Adrenal gland (tissue), 12 donors: Measurements from ENCODE around the gene TEX54. TPM values are rescaled to one million over a fixed set of nuclear protein-coding genes. Genes with fewer than 3 reads are reported as not detected.
A peak's percentile ranks its signal among the peaks of the same experiment; 100 is the strongest.
"Not testable (repeated sequence)": the region's sequence is repeated elsewhere in the genome, so short reads cannot be mapped to it uniquely, and the experiment has no call there.

Experiments
- DNase-seq, 7 donors: peaks; one replicate each; pipeline ENCODE4 v3.0.0-alpha.2; 2019 to 2020
- H3K27ac ChIP-seq, 5 donors: fragments of 200-600 bp; sonication (generic) in 4 of 5; 1 replicate in 3 of 5; 2 replicates in 2 of 5; pipeline versions ENCODE4 v1.5.1 to v1.8.0; 2016 to 2020; ENCODE audit warnings: mild to moderate bottlenecking in 1 of 5
- H3K27me3 ChIP-seq: fragments of 200-600 bp; 2 replicates; pipeline ENCODE4 v1.8.0; 2021
- H3K36me3 ChIP-seq, 2 donors: fragments of 200-600 bp; replicated peaks in 1 of 2; 1 replicate in 1 of 2; 2 replicates in 1 of 2; pipeline versions ENCODE4 v1.5.1 to v1.8.0; 2018 to 2022
- H3K4me1 ChIP-seq, 2 donors: fragments of 200-600 bp; replicated peaks in 1 of 2; 1 replicate in 1 of 2; 2 replicates in 1 of 2; pipeline versions ENCODE4 v1.5.1 to v1.8.0; 2018 to 2021
- H3K4me3 ChIP-seq, 4 donors: fragments of 200-600 bp; sonication (generic) in 3 of 4; one replicate each; pipeline ENCODE4 v1.5.1; 2016 to 2018
- H3K9me3 ChIP-seq, 3 donors: fragments of 200-600 bp; sonication (generic) in 1 of 3; replicated peaks in 1 of 3; 1 replicate in 2 of 3; 2 replicates in 1 of 3; pipeline versions ENCODE4 v1.5.1 to v1.8.0; 2016 to 2021
- CTCF ChIP-seq, 6 experiments: fragments of 450-650 bp in 4 of 6; fragments of 200-600 bp in 2 of 6; sonication (generic) in 1 of 6; IDR thresholded peaks; 1 replicate in 5 of 6; 2 replicates in 1 of 6; pipeline versions ENCODE4 v1.5.1 to v1.8.0; 2016 to 2021; ENCODE audit warnings: antibody characterized with exemption in 6 of 6, mild to moderate bottlenecking in 2 of 6, moderate library complexity in 1 of 6
- POLR2A ChIP-seq, 2 donors: fragments of 450-650 bp; IDR thresholded peaks; one replicate each; pipeline ENCODE4 v1.6.1; 2017; ENCODE audit warnings: antibody characterized with exemption in 2 of 2, mild to moderate bottlenecking in 2 of 2, moderate library complexity in 1 of 2
- WGBS, 4 donors: extraction: QIAGEN DNeasy Blood & Tissue Kit in 2 of 4; methylation state at CpG; one replicate each; pipeline versions ENCODE4 v1.1.5 to v1.1.7; 2013 to 2017; 5-methylcytosine and 5-hydroxymethylcytosine counted together
- intact Hi-C, 2 donors: fragments of 100-400 bp; cut with DNase I; formaldehyde crosslinking; loops; one replicate each; pipeline versions ENCODE4 v1.14.1 to v1.15.0; 2022 to 2023
- polyA plus RNA-seq, 3 donors: library from polyadenylated mRNA; stranded (reverse); fragments of 200-250 nt in 2 of 3; fragments of 350-450 nt in 1 of 3; fragmentation: Illumina TruSeq in 1 of 3; extraction: RNeasy Lipid Tissue Mini Kit (QIAGEN cat#74804) in 1 of 3; gene quantifications; one replicate each; pipeline ENCODE4 v1.2.3, GENCODE V29; 2013 to 2014
- total RNA-seq, 9 donors: library from RNA; depleted of rRNA in 4 of 9; stranded (reverse); fragments of >200 nt in 4 of 9; fragments of 120-200 nt in 1 of 9; fragmentation: NEBNext Ultra II Directional in 1 of 9; extraction: Animal tissue kit (Norgen Biotek cat#: 25700) in 1 of 9; gene quantifications; one replicate each; pipeline versions ENCODE4 v1.1.0 to v1.2.4, GENCODE V29; 2013 to 2023
- donor health status: healthy with polysubstance abuse.
- donor health status: Bipolar disorder and iron deficiency.
- donor health status: DM: yes; HTN: yes; CAD: no.
- donor health status: DM: no; HTN: no; CAD: no.
- donor health status: DM: no; HTN: no; CAD: no.
- donor health status: DM: yes; HTN: yes; CAD: no.

The TEX54 gene
- total and polyA plus RNA-seq, 12 donors, result 0.27 to 1.4 TPM; not detected in 10

DNA sequence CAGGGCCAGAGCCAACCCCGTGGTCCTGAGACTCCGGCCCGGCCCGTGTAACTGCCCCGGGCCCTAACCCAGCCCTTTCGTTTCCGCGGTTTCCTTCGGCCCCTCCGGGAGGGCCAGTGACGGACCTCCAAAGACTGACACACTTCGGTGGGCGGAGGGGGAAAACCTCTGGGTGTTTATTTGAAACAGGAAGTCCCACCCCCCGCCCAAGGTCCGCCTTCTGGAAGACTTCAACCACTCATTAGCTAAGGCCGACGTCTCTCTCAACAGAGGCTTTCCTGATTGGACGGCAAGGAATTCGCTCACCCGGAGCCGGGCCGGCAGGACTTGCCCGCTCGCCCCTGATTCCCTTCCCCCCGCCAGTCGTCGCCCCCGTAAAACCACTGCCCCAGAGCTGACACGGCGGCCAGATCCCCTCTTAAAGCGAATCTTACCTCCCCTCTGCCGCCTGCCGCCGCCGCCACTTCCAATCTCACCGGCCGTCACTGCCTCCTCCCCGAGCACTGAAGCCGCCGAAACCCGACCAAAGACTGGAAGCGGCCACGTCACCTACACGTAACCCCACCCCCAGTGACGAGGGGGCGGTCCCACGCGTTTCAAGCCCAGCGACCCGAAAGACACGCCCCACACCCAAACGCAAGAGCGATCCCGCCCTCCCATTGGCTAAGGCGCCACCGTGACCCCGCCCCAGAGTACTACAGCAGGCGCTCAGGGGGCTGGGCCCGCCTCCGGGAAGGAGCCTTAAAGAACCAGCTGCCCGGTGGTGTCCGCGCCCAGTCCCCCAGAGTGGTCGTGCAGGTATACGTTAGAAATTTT, 913 bp downstream of the TEX54 start, which contains the start of gene STX5:
TSS of gene STX5 (minus strand) at position 532 of the 816 bp plus-strand sequence. CDS start 808 bp downstream, outside the sequence.
- TF ChIP-seq CTCF (IDR thresholded peaks at IDR 0.05) (no peak), POLR2A (IDR thresholded peaks at IDR 0.05) (peak; percentile 49 to 96)
- H3K9me3 ChIP-seq, result no peaks in the 10 kb centered on the region
- H3K27me3 ChIP-seq, result no peaks in the 10 kb centered on the region
- peak within 1 kb of the TSS; percentile 34 to 93 (median 88) for H3K4me3 ChIP-seq
- peak; percentile 99 to 100 (median 100) for DNase-seq
- 1% methylated on average over 22 to 65 of the region's 65 CpGs for WGBS, 4 donors
- H3K27ac ChIP-seq, result peak within 1 kb of the TSS; percentile 83 to 98 (median 96)
- intact Hi-C loops, result no loop called here
- peaks cover 14 to 23% of the 10 kb centered on the region in 2 donors for H3K4me1 ChIP-seq
- H3K36me3 ChIP-seq, result peaks cover 0 to 51% of the 10 kb centered on the region in 2 donors

- H3K4me1 ChIP-seq, result peaks cover 14 to 23% of the 10 kb centered on the region in 2 donors
- DNase-seq, result peak in 1 of 7 donors; percentile 29
- H3K36me3 ChIP-seq, result peaks cover 0 to 51% of the 10 kb centered on the region in 2 donors
Measured at GRCh38 chr11:62830904-62831519, 1.6 kb downstream of the TEX54 start.

DNA sequence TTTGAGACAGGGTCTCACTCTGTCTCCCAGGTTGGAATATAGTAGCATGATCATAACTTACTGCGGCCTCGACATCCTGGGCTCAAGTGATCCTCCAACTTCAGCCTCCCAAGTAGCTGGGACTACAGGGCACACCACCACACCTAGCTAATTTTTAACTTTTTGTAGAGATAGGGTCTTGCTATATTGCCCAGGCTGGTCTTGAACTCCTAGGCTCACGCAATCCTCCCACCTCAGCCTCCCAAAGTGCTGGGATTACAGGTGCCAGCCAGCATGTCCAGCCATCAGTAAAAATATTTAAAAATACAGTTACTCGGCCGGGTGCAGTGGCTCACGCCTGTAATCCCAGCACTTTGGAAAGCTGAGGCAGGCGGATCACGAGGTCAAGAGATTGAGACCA, 4.5 kb downstream of the TEX54 start:
- Histone ChIP-seq H3K36me3 (peaks cover 0 to 56% of the 10 kb centered on the region in 2 donors), H3K4me1 (peaks cover 14 to 16% of the 10 kb centered on the region in 2 donors)
- not testable (repeated sequence) for H3K9me3 ChIP-seq, H3K4me3 ChIP-seq, H3K27me3 ChIP-seq, H3K27ac ChIP-seq, DNase-seq
- WGBS, 4 donors, result 93 to 96% (median 94%) methylated on average over 8 of the region's 8 CpGs
- intact Hi-C loops, result loop anchor here in 1 of 2 donors (5.0 kb wide), 1 partner anchor 36 kb away; the partner anchor contains the start of gene TMEM223

More at GRCh38 chr11:62830904-62831519, 1.6 kb downstream of the TEX54 start:
- Histone ChIP-seq H3K4me3 (peak overlapping the region; percentile 34 to 93 (median 77)), H3K9me3 (no peaks in the 10 kb centered on the region), H3K27ac (peak overlapping the region; percentile 50 to 98 (median 96)), H3K27me3 (no peaks in the 10 kb centered on the region)
- peak in 1 of 2 donors; percentile 65 for TF ChIP-seq POLR2A (IDR thresholded peaks at IDR 0.05)
- TF ChIP-seq CTCF (IDR thresholded peaks at IDR 0.05), result peak in 1 of 6 experiments; percentile 24
- WGBS, 4 donors, result 0 to 2% (median 1%) methylated on average over 10 to 33 of the region's 33 CpGs
- intact Hi-C loops, result no loop called here

GRCh38 chr11:62823677-62824076, 9.0 kb downstream of the TEX54 start:
- 73 to 88% (median 84%) methylated on average over 3 of the region's 3 CpGs for WGBS, 4 donors
- Histone ChIP-seq H3K4me1 (no peaks in the 10 kb centered on the region), H3K9me3 (no peaks in the 10 kb centered on the region), H3K36me3 (peaks cover 0 to 98% of the 10 kb centered on the region in 2 donors), H3K4me3 (no peak overlapping the region), H3K27me3 (no peaks in the 10 kb centered on the region), H3K27ac (no peak overlapping the region)
- TF ChIP-seq POLR2A (IDR thresholded peaks at IDR 0.05), result no peak
- no peak for TF ChIP-seq CTCF (IDR thresholded peaks at IDR 0.05)
- intact Hi-C loops, result no loop called here
- no peak for DNase-seq
